Measurements from ENCODE around the gene PWWP2B.

Gene PWWP2B

DNA sequence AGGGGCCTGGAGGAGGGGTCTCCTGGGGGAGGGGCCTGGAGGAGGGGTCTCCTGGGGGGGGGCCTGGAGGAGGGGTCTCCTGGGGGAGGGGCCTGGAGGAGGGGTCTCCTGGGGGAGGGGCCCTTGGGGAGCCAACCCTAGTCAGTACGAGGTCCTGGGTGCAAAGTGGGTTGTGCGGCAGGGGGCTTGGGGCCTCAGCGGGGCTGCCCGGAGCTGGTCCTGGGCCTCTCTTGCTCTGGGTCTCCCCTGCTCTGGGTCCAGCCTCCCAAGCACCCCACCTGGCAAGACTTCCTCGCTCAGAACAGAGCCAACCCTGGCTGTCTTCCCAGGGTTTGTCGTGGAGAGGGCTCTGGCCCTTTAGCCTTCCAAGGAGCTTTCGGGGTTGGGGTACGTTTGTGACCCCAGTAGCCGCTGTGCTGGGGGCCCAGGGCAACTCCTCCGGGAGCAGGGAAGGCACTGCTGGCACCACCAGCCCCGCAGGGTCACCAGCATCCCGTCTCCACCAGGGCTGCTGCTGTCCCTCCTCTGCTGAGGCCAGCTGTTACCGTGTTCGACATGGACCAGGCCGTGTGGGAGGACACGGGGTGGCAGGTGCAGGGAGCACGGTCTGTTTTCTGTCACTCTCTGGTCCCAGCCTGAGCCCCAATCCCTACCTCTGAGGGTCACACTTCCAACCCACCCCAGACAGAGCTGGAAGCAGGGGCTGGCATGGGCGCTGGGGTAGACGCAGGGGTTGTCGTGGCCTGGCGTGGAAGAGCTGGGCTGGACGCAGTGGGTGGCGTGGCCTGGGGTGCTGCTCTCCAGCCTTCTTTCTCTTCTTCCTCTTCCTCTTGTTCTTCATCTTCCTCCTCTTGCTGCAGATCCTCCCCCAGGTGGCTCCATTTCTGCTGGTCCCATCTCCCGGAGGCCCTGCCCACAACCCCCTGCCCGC lies 22.8 kb downstream of the PWWP2B start:
- TF ChIP-seq TCF12 (IDR thresholded peaks at IDR 0.05; ENCODE audit: low read depth) (no peak), REST (IDR thresholded peaks at IDR 0.05; ENCODE audit: low read depth) (no peak), CREB1 (IDR thresholded peaks at IDR 0.05; ENCODE audit: low read depth) (no peak), YY1 (IDR thresholded peaks at IDR 0.05; ENCODE audit: low read depth) (no peak), NFIC (IDR thresholded peaks at IDR 0.05) (no peak)
- TF ChIP-seq, protein P1, sequence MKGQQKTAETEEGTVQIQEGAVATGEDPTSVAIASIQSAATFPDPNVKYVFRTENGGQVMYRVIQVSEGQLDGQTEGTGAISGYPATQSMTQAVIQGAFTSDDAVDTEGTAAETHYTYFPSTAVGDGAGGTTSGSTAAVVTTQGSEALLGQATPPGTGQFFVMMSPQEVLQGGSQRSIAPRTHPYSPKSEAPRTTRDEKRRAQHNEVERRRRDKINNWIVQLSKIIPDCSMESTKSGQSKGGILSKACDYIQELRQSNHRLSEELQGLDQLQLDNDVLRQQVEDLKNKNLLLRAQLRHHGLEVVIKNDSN (IDR thresholded peaks at IDR 0.05), result no peak

DNA sequence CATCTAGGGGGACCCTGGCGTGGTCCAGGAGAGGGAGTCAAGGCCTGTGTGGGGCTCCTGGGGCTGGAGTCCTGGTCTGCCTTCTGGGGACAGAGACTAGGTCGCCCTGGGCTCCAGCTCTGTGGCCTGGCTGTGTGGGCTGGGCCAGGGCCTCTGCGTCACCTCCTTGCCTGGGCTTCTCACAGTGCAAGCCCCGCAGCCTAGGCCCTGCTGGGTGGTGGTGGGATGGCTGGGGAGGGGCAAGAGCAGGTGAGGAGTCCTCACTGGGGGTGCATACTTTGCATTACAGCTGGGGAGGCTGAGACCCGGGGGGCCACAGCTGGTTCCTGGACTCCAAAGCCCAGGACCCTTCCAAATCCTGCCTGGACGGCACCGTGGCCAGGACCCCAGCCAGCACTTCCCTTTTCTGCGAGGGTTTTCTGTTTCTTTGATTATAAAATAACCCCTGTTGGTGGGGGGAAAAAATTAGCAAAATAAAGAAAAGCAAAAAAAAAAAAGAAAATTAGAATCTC lies 23.5 kb downstream of the PWWP2B start:
- TF ChIP-seq MAX (IDR thresholded peaks at IDR 0.05), result no peak
- no peak for TF ChIP-seq EP300 (IDR thresholded peaks at IDR 0.05; ENCODE audit: borderline replicate concordance)

- TF ChIP-seq MAX (IDR thresholded peaks at IDR 0.05) (0 out of 2 replicates have a peak, but pooled peaks have one; percentile 51), CREB1 (IDR thresholded peaks at IDR 0.05; ENCODE audit: low read depth) (no peak), CEBPB (IDR thresholded peaks at IDR 0.05) (no peak), ZBTB7A (IDR thresholded peaks at IDR 0.05; ENCODE audit: low read depth) (peak; percentile 91), RAD21 (IDR thresholded peaks at IDR 0.05; ENCODE audit: low read depth) (peak; percentile 14; the same call in 1 of the 2 replicates), YY1 (IDR thresholded peaks at IDR 0.05; ENCODE audit: low read depth) (peak; percentile 39; the same call in 1 of the 2 replicates), FOXM1 (IDR thresholded peaks at IDR 0.05; ENCODE audit: borderline replicate concordance, low read depth) (no peak; the same call in 1 of the 2 replicates), TCF12 (IDR thresholded peaks at IDR 0.05; ENCODE audit: low read depth) (peak; percentile 68), EGR1 (IDR thresholded peaks at IDR 0.05) (peak; percentile 62), EP300 (IDR thresholded peaks at IDR 0.05; ENCODE audit: borderline replicate concordance) (peak; percentile 73), NFIC (IDR thresholded peaks at IDR 0.05) (peak; percentile 43), TAF1 (IDR thresholded peaks at IDR 0.05; ENCODE audit: low read depth) (peak; percentile 21; the same call in 1 of the 2 replicates), TEAD4 (IDR thresholded peaks at IDR 0.05) (no peak), REST (IDR thresholded peaks at IDR 0.05; ENCODE audit: low read depth) (no peak)
- TF ChIP-seq, protein P1 (IDR thresholded peaks at IDR 0.05), result no peak
These were observed 24.2 kb downstream of the PWWP2B start for GRCh38 chr10:132420981-132421846.

GRCh38 chr10:132421847-132422751 lies 25.1 kb downstream of the PWWP2B start:
- TF ChIP-seq CREB1 (IDR thresholded peaks at IDR 0.05; ENCODE audit: low read depth) (no peak), RAD21 (IDR thresholded peaks at IDR 0.05; ENCODE audit: low read depth) (no peak), NFIC (IDR thresholded peaks at IDR 0.05) (no peak), EGR1 (IDR thresholded peaks at IDR 0.05) (no peak), TAF1 (IDR thresholded peaks at IDR 0.05; ENCODE audit: low read depth) (no peak), TCF12 (IDR thresholded peaks at IDR 0.05; ENCODE audit: low read depth) (no peak), YY1 (IDR thresholded peaks at IDR 0.05; ENCODE audit: low read depth) (no peak), EP300 (IDR thresholded peaks at IDR 0.05; ENCODE audit: borderline replicate concordance) (no peak)

Measured in Ishikawa (cell line).